Stimulated activated naive CD8-positive, alpha-beta T cell treated with anti-CD3 and anti-CD28 coated beads, Interleukin-15, Interleukin-2, amounts not matched to agents 100 ng/mL and 50 ng/mL, for 24 hours (primary cell): ENCODE measurements around the gene BEND4.

Experiments used
- H3K27ac Mint-ChIP-seq: one replicate; pipeline ENCODE4 v1.8.0; 2021; ENCODE audit warnings: mild to moderate bottlenecking, mixed read lengths
- H3K27me3 Mint-ChIP-seq: one replicate; pipeline ENCODE4 v1.8.0; 2021; ENCODE audit warnings: mixed read lengths
- H3K36me3 Mint-ChIP-seq: one replicate; pipeline ENCODE4 v1.8.0; 2021; ENCODE audit warnings: low read depth, mixed read lengths
- H3K4me1 Mint-ChIP-seq: one replicate; pipeline ENCODE4 v1.8.0; 2021; ENCODE audit warnings: low read depth, mixed read lengths
- H3K4me3 Mint-ChIP-seq: one replicate; pipeline ENCODE4 v1.8.0; 2021; ENCODE audit warnings: mild to moderate bottlenecking, mixed read lengths
- H3K9me3 Mint-ChIP-seq: one replicate; pipeline ENCODE4 v1.8.0; 2021; ENCODE audit warnings: mixed read lengths

BEND4 gene

DNA sequence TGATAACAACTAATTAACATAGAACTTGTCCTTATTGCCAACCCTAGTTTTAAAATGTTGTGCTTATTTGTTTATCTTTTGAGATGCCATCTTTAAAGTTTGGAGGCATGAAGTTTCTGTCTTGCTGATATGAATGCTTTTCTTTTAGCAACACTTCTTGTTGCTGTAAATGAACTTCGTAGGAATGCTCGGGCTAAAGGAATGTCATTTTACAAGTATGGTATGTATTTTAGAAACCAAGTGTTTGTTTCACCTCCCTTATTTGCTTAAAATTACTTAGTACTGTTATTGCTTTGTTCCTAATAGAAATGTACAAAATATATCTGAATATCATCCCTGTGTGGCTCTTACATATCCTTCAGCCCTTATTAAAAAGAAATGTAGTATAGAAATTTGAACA, 86.1 kb downstream of the BEND4 start:
- no peak overlapping the region for H3K4me3 Mint-ChIP-seq
- H3K27me3 Mint-ChIP-seq, result no peaks in the 10 kb centered on the region
- H3K27ac Mint-ChIP-seq, result no peak overlapping the region
- H3K9me3 Mint-ChIP-seq, result no peaks in the 10 kb centered on the region
- no peaks in the 10 kb centered on the region for H3K4me1 Mint-ChIP-seq
- peaks cover 35% of the 10 kb centered on the region for H3K36me3 Mint-ChIP-seq
